Cardiac fibroblast (primary cell): ENCODE results near the gene DYDC1.
"Not testable (repeated sequence)": the region's sequence is repeated elsewhere in the genome, so short reads cannot be mapped to it uniquely, and the experiment has no call there.

Experiments
- DNase-seq, 2 donors: peaks; one replicate each; pipeline versions ENCODE4 v3.0.0 to v3.0.0-alpha.2; 2010; ENCODE audit warnings: low read depth in 2 of 2
- H3K4me3 ChIP-seq, 2 donors: replicated peaks in 1 of 2; 1 replicate in 1 of 2; 2 replicates in 1 of 2; pipeline ENCODE4 v1.5.1; 2011; ENCODE audit warnings: low read depth in 2 of 2, low read length in 2 of 2, mild to moderate bottlenecking in 2 of 2, moderate library complexity in 1 of 2
- TF ChIP-seq, protein P1 (sequence below): IDR thresholded peaks from one replicate; pipeline ENCODE4 v1.5.1; 2011; ENCODE audit warnings: low read depth, mild to moderate bottlenecking, low read length, inconsistent platforms

DYDC1 gene

GRCh38 chr10:80315391-80315790 lies 41.2 kb downstream of the DYDC1 start:
- TF ChIP-seq, protein P1, sequence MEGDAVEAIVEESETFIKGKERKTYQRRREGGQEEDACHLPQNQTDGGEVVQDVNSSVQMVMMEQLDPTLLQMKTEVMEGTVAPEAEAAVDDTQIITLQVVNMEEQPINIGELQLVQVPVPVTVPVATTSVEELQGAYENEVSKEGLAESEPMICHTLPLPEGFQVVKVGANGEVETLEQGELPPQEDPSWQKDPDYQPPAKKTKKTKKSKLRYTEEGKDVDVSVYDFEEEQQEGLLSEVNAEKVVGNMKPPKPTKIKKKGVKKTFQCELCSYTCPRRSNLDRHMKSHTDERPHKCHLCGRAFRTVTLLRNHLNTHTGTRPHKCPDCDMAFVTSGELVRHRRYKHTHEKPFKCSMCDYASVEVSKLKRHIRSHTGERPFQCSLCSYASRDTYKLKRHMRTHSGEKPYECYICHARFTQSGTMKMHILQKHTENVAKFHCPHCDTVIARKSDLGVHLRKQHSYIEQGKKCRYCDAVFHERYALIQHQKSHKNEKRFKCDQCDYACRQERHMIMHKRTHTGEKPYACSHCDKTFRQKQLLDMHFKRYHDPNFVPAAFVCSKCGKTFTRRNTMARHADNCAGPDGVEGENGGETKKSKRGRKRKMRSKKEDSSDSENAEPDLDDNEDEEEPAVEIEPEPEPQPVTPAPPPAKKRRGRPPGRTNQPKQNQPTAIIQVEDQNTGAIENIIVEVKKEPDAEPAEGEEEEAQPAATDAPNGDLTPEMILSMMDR, result no peak
- H3K4me3 ChIP-seq, result no peak overlapping the region
- DNase-seq, result no peak

DNA sequence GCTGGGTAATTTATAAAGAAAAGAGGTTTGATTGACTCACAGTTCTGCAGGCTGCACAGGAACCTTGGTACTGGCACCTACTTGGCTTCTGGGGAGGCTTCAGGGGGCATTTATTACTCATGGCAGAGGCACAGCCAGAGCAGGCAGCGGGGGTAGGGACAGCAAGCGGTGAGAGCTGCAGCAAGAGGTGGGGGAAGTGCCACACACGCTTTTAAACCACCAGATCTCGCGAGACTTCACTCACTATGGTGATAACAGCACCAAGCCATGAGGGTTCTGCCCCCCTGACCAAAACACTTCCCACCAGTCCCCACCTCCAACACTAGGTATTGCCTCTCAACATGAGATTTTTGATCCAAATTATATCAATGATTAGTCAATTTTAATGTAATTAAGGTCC lies 43.0 kb downstream of the DYDC1 start:
- H3K4me3 ChIP-seq, result no peak overlapping the region
- no peak for DNase-seq
- TF ChIP-seq, protein P1, result no peak

DNA sequence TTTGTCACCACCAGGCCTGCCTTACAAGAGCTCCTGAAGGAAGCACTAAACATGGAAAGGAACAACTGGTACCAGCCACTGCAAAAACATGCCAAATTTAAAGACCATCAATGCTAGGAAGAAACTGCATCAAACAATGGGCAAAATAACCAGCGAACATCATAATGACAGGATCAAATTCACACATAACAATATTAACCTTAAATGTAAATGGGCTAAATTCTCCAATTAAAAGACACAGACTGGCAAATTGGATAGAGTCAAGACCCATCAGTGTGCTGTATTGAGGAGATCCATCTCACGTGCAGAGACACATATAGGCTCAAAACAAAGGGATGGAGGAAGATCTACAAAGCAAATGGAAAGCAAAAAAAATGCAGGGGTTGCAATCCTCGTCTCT lies 50.6 kb downstream of the DYDC1 start:
- not testable (repeated sequence) for H3K4me3 ChIP-seq, DNase-seq

DNA sequence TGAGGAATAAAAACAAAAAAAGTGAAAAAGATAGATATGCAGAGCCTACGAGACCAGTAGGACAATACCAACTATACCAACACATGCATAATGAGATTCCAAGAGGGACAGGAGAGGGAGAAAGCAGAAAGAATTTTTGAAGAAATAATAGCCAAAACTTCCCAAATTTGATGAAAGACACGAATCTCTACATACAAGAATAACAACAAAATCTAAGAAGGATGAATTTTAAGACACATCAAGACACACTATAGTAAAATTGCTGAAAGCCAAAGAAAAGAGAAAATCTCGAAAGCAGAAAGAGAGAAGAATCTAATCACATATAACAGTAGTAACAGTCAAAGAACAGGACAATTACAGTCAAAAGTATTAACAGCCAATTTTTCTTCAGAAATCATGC lies 59.6 kb downstream of the DYDC1 start:
- TF ChIP-seq, protein P1, result no peak
- no peak overlapping the region for H3K4me3 ChIP-seq
- no peak for DNase-seq

- no peak for DNase-seq
- TF ChIP-seq, protein P1, result no peak
Observed at GRCh38 chr10:80292607-80293239, 63.8 kb downstream of the DYDC1 start.

DNA sequence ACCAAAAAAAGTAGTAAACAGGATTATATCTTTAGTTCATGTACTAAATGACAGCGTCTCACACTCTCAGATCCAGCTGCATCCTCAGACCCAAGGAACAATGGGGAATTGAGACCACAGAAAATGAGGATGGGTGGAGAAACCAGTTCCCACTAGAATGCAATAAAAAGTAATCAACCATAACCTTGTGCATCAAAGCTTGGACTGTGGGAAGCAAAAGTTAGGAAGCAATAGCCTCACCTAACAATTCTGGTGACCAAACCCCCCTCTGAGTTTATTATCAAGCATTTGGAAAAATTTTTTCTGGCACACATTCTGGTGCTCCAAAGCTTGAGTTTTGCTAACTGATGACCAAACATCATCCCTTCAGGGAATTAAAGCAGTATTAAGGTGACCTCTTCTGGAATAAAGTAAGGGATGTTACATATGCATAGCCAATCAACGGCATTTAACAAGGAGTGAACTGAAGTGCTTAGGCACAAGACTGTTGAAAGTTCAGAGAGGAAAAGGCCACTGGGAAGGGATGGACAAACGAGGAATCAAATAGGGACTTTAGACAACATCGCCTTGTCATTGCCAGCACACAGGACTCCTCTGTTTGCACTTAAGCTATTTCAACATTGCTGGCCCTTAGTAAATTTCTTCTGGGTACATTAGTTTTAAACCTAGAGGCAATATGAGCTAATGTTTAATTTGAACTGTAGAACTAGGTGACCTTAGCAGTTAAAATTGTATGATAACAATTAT lies 65.9 kb downstream of the DYDC1 start:
- DNase-seq, result no peak
- H3K4me3 ChIP-seq, result no peak overlapping the region
- TF ChIP-seq, protein P1, result no peak

More at GRCh38 chr10:80292607-80293239, 63.8 kb downstream of the DYDC1 start:
- no peak overlapping the region for H3K4me3 ChIP-seq

GRCh38 chr10:80289451-80290287 lies 66.9 kb downstream of the DYDC1 start, which contains the start of gene MAT1A:
MAT1A (minus strand) TSS chr10:80289658; CDS start chr10:80289423, 235 bp downstream.
- TF ChIP-seq, protein P1, result no peak
- DNase-seq, result peak; percentile 3 to 5
- no peak within 1 kb of the TSS for H3K4me3 ChIP-seq
